Coronary artery (tissue), 2 donors: Measurements from ENCODE around the gene IFNA16.
"Not testable (repeated sequence)": the region's sequence is repeated elsewhere in the genome, so short reads cannot be mapped to it uniquely, and the experiment has no call there.

Experiments
- DNase-seq: peaks from one replicate; pipeline ENCODE4 v3.0.0-alpha.2; 2017; ENCODE audit warnings: low spot score
- H3K27ac ChIP-seq, 2 donors: fragments of 200-600 bp; sonication (generic); one replicate each; pipeline ENCODE4 v1.5.1; 2016 to 2019
- H3K4me3 ChIP-seq: fragments of 200-600 bp; sonication (generic); 2 replicates; pipeline ENCODE4 v1.5.1; 2016; ENCODE audit warnings: mild to moderate bottlenecking, moderate library complexity
- TF ChIP-seq, protein P1 (sequence below): fragments of 200-600 bp; sonication (generic); IDR thresholded peaks from one replicate; pipeline ENCODE4 v1.5.1; 2019; ENCODE audit warnings: antibody characterized with exemption

IFNA16 gene

GRCh38 chr9:21217211-21217610 is at the start of gene IFNA16:
Gene IFNA16, minus strand, starts transcription at chr9:21217311. Its CDS starts 6 bp downstream, at chr9:21217305.
- not testable (repeated sequence) for H3K27ac ChIP-seq, H3K4me3 ChIP-seq, DNase-seq

DNA sequence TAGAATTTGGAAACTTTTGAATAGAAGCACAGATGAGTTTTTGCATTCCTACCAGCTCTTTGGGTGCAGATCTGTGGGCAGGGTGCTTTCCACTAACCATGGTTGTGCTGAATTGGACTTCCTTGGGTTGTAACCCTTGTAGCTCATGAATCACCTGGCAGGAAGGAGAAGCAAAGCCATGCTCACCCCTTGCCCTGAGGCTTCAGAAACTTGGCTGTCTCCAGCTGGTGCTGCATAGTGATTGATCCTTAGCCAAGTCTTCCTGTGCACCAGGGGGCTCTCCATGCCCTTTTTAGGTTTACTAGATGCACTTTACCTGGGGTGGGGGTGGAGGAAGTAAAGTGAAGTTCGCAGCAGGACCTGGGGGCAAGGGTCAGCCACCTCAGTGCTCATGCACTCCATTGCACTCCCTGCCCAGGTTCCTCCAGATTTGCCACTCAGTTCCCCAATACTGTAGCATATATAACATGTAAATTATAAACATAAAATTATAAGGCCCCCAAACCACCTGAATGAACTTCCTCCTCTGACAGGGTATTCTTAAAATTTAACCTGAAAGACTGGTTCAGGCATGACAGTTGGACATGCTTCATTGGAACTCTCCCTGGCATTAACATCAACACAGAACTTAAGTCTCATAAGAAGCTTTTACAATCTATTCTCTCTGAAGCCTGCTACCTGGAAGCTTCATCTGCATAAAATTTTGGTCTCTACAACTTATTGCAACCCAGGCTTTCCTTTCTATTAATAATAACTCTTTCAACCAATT is 48.5 kb upstream of the IFNA16 start:
- Histone ChIP-seq H3K27ac (no peak overlapping the region), H3K4me3 (no peak overlapping the region)
- DNase-seq, result no peak
- TF ChIP-seq, protein P1, sequence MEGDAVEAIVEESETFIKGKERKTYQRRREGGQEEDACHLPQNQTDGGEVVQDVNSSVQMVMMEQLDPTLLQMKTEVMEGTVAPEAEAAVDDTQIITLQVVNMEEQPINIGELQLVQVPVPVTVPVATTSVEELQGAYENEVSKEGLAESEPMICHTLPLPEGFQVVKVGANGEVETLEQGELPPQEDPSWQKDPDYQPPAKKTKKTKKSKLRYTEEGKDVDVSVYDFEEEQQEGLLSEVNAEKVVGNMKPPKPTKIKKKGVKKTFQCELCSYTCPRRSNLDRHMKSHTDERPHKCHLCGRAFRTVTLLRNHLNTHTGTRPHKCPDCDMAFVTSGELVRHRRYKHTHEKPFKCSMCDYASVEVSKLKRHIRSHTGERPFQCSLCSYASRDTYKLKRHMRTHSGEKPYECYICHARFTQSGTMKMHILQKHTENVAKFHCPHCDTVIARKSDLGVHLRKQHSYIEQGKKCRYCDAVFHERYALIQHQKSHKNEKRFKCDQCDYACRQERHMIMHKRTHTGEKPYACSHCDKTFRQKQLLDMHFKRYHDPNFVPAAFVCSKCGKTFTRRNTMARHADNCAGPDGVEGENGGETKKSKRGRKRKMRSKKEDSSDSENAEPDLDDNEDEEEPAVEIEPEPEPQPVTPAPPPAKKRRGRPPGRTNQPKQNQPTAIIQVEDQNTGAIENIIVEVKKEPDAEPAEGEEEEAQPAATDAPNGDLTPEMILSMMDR, result no peak

DNA sequence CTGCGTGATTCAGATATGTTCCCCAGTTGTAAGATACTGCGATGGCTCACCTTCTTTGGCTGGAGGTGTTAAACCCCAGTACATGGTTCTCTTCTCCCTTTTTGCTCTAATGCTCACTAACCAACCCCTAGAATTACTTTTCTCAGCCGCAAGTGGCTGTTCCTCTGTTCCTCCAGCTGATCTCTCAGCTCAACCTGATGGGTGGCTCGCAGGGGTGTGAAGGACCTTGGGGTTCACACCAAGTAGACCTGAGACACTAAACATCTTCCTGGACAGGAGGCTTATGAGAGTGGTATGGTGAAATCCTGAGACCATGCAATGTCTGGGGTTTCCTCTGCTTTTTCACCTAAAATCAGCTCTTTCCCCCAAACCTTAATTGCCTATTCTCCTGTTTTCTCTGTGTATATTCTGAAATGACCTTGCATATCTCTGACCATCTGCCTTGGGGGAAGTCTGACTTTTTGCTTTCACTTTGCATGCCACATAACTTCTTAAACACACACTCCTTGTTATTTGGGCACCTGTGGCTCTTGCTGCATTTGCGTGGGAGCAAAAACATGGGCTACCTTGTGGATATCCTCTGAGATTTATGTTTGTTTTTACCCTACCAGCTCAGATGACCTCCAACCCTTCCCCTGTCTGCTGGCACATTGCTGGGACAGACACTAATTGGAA is 38.6 kb upstream of the IFNA16 start:
- H3K27ac ChIP-seq, result no peak overlapping the region
- TF ChIP-seq, protein P1, result no peak
- no peak overlapping the region for H3K4me3 ChIP-seq
- no peak for DNase-seq

DNA sequence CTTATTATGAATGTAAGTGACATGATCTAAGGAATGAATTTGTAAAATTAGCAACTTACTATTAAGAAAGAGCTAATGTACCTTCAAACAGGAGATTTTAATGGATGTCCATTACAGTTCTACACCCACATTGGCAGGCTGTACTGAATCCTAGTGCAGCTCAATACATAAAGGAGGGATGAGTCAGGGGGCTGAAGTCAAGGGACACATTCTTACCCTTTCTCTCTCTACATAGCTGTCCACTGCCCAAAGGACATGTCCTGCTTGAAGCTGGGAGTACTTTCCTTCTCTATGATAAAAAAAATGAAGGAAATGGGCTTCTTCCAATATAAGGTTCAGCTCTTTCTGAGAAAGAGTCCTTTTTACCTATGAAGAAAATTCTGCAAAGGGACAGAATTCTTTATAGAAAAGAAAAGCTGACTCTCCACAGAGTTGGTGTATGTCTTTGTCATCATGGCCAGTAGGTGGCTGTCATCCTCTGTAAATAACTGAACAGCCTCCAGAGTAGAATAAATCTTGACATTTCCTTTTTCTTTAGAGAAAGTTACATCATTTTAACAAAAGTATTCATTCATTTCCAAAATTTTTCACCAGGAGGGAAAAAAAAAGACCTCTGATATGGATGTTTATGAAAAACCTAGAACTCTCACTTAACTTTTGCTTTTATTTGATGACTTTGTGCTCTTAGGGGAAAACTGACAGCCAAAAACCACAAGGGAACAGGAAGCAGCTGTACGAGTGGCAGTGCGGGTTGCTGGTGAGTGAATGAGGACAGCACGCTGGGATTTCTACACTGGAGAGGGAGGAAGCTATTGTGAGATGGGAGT is 35.8 kb upstream of the IFNA16 start:
- Histone ChIP-seq H3K27ac (no peak overlapping the region), H3K4me3 (no peak overlapping the region)
- no peak for DNase-seq
- TF ChIP-seq, protein P1, result no peak

- DNase-seq, result no peak
- H3K4me3 ChIP-seq, result no peak overlapping the region
- TF ChIP-seq, protein P1, result no peak
- no peak overlapping the region for H3K27ac ChIP-seq
These were observed 34.5 kb upstream of the IFNA16 start for GRCh38 chr9:21251638-21252037.

- Histone ChIP-seq H3K4me3 (no peak overlapping the region), H3K27ac (no peak overlapping the region)
- no peak for DNase-seq
- TF ChIP-seq, protein P1, result no peak
These were observed 34.1 kb upstream of the IFNA16 start for GRCh38 chr9:21251190-21251589.

- Histone ChIP-seq H3K27ac (no peak overlapping the region), H3K4me3 (no peak overlapping the region)
- TF ChIP-seq, protein P1, result no peak
- DNase-seq, result no peak
These were observed 27.7 kb upstream of the IFNA16 start for GRCh38 chr9:21244836-21245235.
